ENCODE data around the gene LCMT1. TPM values are rescaled to one million over a fixed set of nuclear protein-coding genes. Genes with fewer than 3 reads are reported as not detected.
A peak's percentile ranks its signal among the peaks of the same experiment; 100 is the strongest.

LCMT1 gene
- total and polyA plus RNA-seq, 2 of the 4 experiments (the other 2 are of a cell fraction) = 33.1 to 60.4 TPM

- intact Hi-C loops (cut with micrococcal nuclease) = no loop called here
- ChIA-PET POLR2A (ENCODE audit: unreplicated experiment) (no interaction called here), CTCF (interaction anchor here (0.6 to 0.7 kb wide), 3 partner anchors 34 to 1247 kb away, joined by 4 to 6 read pairs (median 4); no protein-coding TSS in a partner anchor)
- no peak overlapping the region for H2BK15ac ChIP-seq (ENCODE audit: low read depth, low read length)
- H4K20me1 ChIP-seq (ENCODE audit: insufficient read depth, low read length) = no peaks in the 10 kb centered on the region
- H2AK5ac ChIP-seq (ENCODE audit: low read depth, low read length) = no peak overlapping the region
- H3K36me3 ChIP-seq (ENCODE audit: control insufficient read depth, insufficient read depth, low read length) = peaks cover 20% of the 10 kb centered on the region
- H3K23ac ChIP-seq (ENCODE audit: low read depth, low read length) = no peak overlapping the region
- no peak overlapping the region for H4K5ac ChIP-seq (ENCODE audit: low read depth, low read length)
- peaks cover 0 to 4% of the 10 kb centered on the region in 2 experiments; a peak in 1 of 4 replicates for H3K79me1 ChIP-seq (ENCODE audit: low read depth in 1 of 2, low read length in 2 of 2)
- BruUV-seq (replicated peaks) = no TSS peak
- no peak overlapping the region for H2AFZ ChIP-seq (replicated peaks; ENCODE audit: low read length, poor library complexity)
- no peak overlapping the region for H3K9ac ChIP-seq (ENCODE audit: low read depth, low read length)
- no peak overlapping the region for H2BK20ac ChIP-seq (ENCODE audit: low read depth, low read length)
- H3K9me3 ChIP-seq (ENCODE audit: control insufficient read depth, insufficient read depth, low read length) = no peaks in the 10 kb centered on the region
- no peaks in the 10 kb centered on the region for H3K27me3 ChIP-seq (ENCODE audit: control insufficient read depth, insufficient read depth, low read length)
- H3K4me3 ChIP-seq (ENCODE audit: insufficient read depth, low read depth, low read length) = no peak overlapping the region
- no peak overlapping the region for H4K91ac ChIP-seq (ENCODE audit: insufficient read depth, low read depth, low read length)
- no peaks in the 10 kb centered on the region for H3K9me1 ChIP-seq (ENCODE audit: insufficient read depth, low read length)
- no peak overlapping the region for H3K18ac ChIP-seq (ENCODE audit: low read depth, low read length)
- in situ Hi-C loops (cut with MboI; ENCODE audit: low sequenced_read_pairs) = no loop called here
- no peak overlapping the region for H2BK5ac ChIP-seq (ENCODE audit: low read depth, low read length, poor library complexity, severe bottlenecking)
- no peak overlapping the region for H3K4ac ChIP-seq (ENCODE audit: low read depth, low read length)
- dilution Hi-C loops (cut with HindIII; ENCODE audit: low sequenced_read_pairs, unreplicated experiment) = no loop called here
- H3K56ac ChIP-seq (ENCODE audit: extremely low read depth, insufficient read depth, low read length) = no peak overlapping the region
- WGBS, 2 experiments (ENCODE audit: extremely low coverage in 2 of 2, insufficient read length in 1 of 2) = 90% methylated on average over 8 of the region's 13 CpGs; no CpG with 5 or more reads in 1 of the 2 experiments
- H3K14ac ChIP-seq (replicated peaks; ENCODE audit: low read depth, low read length) = no peak overlapping the region
- peak; percentile 67 for ATAC-seq (ENCODE audit: low read depth)
- H4K8ac ChIP-seq (ENCODE audit: low read depth in 2 of 2, low read length in 2 of 2) = no peak overlapping the region
- peaks cover 2% of the 10 kb centered on the region; the same call in 1 of the 2 replicates for H3K4me1 ChIP-seq (ENCODE audit: control insufficient read depth, insufficient read depth, low read length)
- H3K27ac ChIP-seq (ENCODE audit: insufficient read depth, low read length) = no peak overlapping the region
- no peak overlapping the region for H2AK9ac ChIP-seq (replicated peaks; ENCODE audit: low read depth, low read length, poor library complexity)
- H3K4me2 ChIP-seq (ENCODE audit: low read depth, low read length) = no peak overlapping the region
- TF ChIP-seq CHD1 (IDR thresholded peaks at IDR 0.05; ENCODE audit: low read depth, low read length) (no peak), RCOR1 (IDR thresholded peaks at IDR 0.05; ENCODE audit: insufficient replicate concordance, low read length) (no peak), FOS (IDR thresholded peaks at IDR 0.05; ENCODE audit: low read depth, low read length) (no peak), BHLHE40 (IDR thresholded peaks at IDR 0.05; ENCODE audit: low read depth, low read length) (no peak), CEBPB (IDR thresholded peaks at IDR 0.05; ENCODE audit: low read depth, low read length) (no peak), RAD21 (IDR thresholded peaks at IDR 0.05; ENCODE audit: low read length) (no peak), SMC3 (IDR thresholded peaks at IDR 0.05; ENCODE audit: low read depth, low read length) (no peak)
- DNase-seq = peak; percentile 34
- H2BK120ac ChIP-seq (ENCODE audit: low read depth, low read length) = no peak overlapping the region
Measured at GRCh38 chr16:25155553-25156460, 44.3 kb downstream of the LCMT1 start.

Data from IMR-90 (cell line).